Anterior cingulate cortex (tissue), 58 donors: ENCODE measurements around the gene DNAJB8.

Experiments
- DNase-seq, 58 donors: peaks; one replicate each; lab custom pipeline; 2025; lab: John Stamatoyannopoulos, UW

Gene DNAJB8

DNA sequence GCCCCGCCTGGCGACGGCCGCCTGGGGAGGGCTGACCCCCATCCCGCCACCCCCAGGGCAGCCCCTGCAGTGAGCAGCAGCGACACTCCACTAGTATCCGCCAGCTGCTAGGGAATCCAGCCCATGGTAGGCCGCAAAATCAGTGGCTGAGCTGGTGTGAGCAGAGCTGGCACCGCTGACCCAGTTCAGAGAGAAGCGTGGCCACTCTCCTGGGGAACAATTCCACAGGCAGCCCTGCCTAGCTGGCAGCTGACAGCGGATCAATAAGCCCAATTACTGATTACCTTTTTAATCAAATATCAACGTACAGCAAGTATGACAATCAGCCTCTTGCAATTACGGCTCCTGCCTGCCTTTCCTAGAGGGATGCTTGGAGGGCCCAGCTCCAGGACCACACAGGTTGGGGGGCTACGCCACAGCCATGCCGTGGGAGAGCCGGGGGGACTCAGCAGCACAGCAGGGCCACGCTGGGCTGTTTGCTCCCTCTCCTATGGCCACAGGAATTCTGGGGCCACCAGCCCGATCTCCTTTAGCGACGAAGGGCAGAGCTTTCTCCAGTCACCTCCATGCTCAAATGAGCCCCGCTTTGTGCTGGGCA, 13.9 kb downstream of the DNAJB8 start:
- DNase-seq: no peak

GRCh38 chr3:128452120-128452519, 14.6 kb downstream of the DNAJB8 start:
- no peak for DNase-seq

DNA sequence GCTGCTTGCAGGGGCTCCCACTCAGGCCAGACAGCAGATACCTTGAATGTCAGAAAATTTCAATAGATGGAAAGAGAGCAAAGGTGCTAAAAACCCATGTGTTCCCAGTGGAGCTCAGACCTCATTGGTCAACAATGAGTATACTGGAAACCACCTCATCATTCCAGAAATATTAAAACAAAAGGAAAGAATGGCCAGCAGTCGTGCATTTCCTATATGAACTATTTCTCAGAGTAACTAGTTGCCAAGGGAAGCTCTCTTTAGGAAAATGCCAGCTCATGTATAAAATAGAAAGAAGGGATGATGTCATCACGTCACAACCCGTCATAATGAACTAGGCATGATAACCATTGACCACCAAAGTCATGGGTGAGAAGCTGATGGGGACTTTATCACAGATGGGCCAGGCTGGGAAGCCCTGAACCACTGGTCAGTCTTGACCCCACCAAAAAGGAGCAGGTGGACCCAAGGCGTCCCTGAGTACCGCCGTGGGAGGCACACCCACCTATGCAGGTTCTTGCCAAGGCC, 17.5 kb downstream of the DNAJB8 start:
- DNase-seq: no peak

DNA sequence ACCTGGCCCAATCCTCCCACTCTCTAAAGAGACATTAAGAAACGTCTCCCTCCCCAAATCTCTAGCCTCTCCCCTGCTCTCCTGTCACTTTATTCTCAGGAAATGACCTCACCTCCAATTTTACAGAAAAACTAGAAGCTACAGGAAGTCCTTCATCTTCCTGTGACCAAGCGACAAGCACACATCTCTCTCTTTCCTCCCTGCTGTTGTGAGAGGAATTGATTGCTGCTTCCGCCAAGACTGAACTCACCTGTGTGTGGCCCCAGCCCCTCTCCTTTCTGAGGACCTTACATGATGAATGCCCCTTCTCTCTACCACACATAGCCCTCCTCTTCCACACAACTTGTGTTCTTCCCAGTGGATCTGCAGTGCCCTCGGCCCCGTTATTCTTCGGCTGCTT, 18.2 kb downstream of the DNAJB8 start:
- no peak for DNase-seq

DNA sequence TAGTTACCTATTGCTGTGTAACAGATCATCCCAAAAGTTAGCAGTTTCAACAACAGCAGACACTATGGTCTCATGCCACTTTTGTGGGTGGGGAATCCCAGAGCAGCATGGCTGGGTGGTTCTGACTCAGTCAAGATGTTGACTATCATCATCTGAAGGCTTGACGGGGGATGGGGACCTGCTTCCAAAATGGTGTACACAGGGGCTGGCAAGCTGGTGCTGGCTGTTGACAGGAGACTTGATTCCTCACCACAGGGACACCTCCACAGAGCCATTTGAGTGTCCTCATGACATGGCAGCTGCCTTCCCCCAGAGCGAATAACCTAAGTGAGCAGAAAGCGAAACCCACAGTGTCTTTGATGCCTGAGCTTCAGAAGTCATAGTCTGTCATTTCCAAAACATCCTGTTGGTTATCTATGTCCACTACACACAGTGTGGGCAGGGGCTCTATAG, 19.1 kb downstream of the DNAJB8 start:
- no peak for DNase-seq

DNA sequence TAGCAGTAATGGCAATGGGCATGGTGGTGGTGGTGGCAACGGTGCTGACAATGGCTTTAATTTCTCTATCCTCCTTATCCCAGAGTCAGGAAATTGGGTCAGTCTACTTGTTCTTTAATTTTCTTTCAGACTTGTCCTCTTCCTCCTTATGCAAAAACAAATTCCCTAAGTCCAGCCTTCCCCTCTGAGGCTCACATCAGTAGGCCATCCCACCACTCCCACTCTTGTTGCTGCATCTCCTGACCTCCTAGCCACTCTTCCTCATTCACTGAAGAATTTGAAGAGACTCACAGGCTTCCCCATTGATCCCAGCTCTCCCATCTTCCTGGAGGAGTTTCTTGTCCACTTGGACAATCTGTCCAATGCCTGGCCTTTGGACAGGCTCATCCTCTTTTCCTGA, 19.9 kb downstream of the DNAJB8 start:
- DNase-seq: no peak

GRCh38 chr3:128445357-128445756, 21.3 kb downstream of the DNAJB8 start:
- DNase-seq: no peak

DNA sequence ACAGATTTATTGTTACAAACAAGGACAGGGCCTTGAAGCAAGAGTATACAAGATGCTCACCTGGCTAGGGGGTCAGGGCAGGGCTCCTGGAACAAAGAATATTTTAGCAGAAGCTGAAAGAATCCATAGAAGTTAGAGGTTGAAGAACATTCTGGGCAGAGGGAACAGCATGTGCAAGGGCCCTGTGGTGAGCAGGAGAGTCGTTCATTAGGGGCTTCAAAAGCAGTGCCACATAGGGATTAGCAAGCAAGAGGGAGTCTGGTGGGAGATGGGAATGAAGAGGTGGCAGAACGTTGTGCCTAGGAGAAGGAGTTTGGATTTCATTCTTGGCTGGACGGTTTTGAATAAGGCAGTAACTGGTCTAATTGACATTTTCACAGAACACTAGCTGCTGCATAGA, 22.9 kb downstream of the DNAJB8 start:
- DNase-seq: no peak

DNA sequence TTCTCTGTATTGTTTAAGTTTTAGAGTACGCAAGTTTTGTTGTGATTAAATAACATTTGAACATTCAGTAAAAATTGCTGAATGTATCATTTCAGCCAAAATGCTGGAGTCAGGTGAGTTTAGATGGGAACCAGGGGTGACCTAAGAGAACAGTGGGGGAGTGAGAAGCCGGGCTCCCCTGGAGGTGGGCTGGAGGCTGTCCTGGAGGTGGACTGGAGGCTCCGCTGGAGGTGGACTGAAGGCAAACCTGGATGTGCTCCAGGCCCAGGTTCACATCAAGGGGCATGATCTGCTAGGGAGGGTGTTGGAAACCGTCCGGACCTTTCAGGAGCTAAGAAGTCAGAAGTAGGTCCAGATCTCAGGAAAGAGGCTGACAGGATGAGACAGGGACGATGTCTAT, 23.7 kb downstream of the DNAJB8 start:
- no peak for DNase-seq

- no peak for DNase-seq
These were observed 24.6 kb downstream of the DNAJB8 start for GRCh38 chr3:128442070-128442469.

GRCh38 chr3:128439226-128439625, 27.5 kb downstream of the DNAJB8 start:
- DNase-seq: no peak

GRCh38 chr3:128438488-128439072, 28.1 kb downstream of the DNAJB8 start:
- no peak for DNase-seq

DNA sequence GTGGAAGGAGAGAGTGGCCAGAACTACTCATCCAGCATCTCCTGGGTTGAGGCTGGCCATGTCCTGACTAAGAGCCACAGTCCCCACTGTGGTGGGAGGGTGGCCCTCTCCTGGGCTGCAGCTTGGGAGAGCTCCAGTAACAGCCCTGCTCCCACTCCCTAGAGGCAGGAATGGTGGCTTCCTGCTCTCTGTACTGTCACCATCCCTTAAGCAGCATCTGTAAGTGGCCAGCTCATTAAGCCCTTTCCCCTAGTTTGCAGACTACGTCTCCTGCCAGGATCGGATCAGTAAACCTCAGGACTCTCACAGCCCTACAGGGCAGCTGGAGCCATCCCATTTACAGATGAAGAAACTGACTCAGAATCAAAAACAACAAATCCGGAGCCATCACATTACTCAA, 30.5 kb downstream of the DNAJB8 start:
- no peak for DNase-seq

DNA sequence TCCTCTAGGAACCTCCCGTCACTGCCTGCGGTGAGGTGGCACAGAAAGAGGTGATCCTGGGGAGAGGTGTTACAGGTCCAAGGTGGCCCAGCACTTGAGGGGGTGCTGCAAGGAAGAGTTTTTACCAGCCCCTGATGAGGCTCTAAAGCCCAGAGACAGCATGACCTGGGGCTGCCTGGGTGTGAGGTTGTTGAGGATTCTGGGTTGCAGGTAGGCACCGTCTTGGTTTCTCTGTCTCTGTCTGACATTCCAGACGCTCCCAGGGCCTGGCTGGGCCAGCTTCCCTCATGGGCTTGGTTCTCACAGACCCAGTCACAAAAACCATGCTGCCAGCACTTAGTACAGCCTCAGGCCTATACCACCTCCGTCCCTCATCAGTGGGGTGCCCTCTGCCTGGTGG, 31.1 kb downstream of the DNAJB8 start:
- DNase-seq: no peak

DNA sequence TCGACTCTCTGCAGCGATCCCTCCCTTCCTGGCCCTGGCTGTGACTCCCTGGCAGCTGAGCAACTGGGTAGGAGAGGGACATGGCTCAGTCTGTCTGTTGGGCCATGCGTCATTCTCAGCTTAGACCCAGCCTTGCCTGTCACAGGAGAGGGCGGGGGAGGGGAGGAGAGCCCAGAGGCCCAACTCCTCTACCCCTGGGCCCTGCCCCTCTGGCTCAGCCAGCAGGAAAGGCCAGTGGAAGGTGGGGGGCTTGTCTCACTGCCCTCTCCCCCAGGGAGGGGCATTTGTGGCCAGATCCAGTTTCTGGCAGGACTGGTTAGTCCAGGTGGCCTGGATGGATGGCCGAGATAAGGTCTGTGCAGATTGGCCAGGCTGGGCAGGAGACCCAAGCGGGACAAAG, 31.6 kb downstream of the DNAJB8 start:
- DNase-seq: no peak

DNA sequence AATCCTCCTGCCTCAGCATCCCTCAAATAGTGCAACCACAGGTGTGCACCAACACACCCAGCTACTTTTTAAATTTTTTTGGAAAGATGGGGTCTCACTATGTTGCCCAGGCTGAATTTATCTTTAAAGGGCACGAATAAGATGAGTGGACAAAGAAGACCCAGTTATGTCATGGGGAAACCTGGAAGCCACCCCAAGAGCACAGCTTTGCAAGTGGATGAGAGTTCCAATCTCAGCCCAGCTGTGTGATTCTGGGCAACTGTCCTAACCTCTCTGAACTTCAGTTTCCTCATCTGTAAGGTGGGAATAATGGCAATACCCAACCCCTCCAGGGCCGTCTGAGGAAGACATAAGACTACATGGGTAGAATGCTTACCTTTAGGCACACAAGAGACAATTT, 32.2 kb downstream of the DNAJB8 start:
- DNase-seq: no peak

DNA sequence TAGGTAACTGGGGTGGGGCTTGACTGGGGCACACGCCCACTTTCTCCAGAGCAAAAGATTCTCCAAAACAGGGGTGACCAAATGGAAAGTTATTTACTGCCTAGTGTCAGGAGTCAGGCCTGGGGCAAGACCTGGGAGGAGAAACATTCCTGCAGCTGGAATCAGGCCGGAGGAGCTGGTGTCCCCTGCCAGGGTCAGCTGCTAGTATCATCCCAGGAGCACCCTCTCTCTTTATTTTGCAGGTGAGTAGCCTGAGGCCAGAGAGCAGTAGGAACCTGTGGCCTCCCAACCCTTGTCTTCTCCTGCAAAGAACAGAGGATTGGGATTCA, 32.9 kb downstream of the DNAJB8 start:
- DNase-seq: no peak

DNA sequence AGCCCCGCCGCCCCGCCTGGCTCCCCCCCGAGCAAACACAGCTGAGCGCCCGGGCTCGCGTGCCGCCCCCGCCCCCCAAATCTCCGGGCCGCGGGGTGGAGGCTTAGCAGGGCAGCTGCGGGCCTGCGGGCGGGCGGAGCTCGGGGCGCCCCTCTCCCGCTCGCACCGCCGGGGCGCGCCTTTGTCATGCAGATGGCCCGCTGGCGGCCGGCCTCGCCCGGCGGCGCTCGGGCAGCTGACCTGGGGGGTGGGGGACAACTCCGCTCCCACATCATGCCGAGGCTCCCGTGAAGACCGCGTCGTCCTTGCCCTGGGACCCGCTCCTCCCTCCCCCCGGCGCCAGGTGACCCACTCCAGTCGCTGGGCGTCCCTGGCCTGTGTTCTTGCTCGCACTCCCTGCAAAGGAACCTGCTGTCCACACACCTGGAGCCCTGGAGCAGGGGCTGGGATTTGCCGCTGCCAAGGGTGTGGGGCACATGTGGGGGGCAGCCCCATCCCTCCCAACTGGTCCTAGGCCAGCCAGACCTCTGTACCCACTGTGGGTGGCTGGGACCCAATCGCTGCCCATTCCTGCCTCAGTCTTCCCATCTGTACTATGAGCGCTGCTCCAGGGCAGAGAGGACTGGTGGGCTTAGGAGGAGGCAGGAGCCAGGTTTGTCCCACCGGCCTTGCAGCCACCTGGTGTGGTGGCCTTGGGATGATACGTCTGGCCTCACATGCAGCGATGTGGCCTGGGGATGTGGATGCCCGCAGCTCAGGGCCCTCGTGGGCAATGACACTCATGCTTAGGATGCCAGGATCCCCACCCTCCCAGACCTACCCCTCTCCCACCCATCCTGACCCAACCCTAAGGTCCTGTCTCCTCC, 33.5 kb downstream of the DNAJB8 start:
- no peak for DNase-seq

DNA sequence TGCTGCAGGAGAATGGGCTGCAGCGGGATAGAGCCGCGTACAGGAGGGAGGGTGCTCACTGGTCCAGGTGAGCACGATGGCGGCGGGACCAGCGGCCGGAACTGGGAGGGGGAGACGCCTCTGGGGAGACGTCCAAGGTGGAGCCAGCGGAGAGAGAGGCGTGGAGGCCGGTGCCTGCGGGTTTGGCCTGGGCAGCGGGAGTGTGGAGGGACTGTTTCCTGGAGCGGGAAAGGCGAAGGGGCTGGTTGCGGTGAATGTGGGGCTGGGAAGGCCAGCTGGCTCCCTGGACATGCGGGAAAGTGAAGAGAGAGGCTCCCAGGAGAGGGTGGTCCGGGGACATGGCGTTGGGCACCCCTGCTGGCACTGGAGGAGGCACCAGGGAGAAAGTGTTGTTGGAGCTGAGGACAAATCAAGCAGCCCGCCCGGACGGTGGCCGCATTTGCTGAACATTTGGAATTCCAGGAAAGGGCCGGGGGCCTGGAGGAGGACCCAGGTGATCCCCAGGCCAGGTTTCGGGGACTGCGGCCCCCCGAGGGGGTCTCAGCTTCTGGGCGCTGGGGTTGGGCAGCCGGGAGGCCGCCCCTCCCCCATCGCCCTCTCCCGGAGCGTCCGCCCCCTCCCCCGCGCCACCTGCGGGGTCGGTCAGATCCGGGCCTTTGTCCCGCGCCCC, 34.3 kb downstream of the DNAJB8 start:
- DNase-seq: no peak

GRCh38 chr3:128431803-128432300, 34.8 kb downstream of the DNAJB8 start:
- DNase-seq: no peak

DNA sequence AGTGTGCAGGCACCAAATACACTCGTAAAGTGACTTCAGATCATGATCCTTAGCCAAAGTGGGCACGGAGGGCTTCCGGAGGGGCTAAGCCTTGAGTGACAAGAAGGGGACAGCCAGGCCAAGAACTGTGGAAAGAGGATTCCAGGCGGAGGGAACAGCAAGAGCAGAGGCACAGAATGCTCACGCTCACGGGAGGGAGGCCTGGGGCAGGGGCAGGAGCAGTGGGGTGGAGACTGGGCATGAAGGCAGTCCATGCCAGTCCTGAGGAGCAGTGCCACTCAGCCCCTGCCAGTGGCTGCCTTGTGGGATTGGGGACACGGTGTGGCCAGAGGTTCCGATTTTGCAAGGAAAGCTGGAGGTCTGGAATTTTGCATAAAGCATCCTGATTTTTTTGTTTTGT, 36.0 kb downstream of the DNAJB8 start:
- no peak for DNase-seq
